Parathyroid adenoma (tissue), 2 donors: Measurements from ENCODE around the gene MLLT3.

Source experiments
- H2AFZ ChIP-seq: fragments of 300-600 bp; sonication (generic); one replicate; pipeline ENCODE4 v1.7.0; 2017; ENCODE audit warnings: antibody characterized with exemption, mild to moderate bottlenecking
- H3K27ac ChIP-seq: fragments of 300-600 bp; sonication (generic); one replicate; pipeline ENCODE4 v1.7.0; 2017
- H3K27me3 ChIP-seq: fragments of 300-600 bp; sonication (generic); one replicate; pipeline ENCODE4 v1.7.0; 2017; ENCODE audit warnings: low read length; ENCODE audit not compliant: control insufficient read depth, insufficient read depth
- H3K36me3 ChIP-seq: fragments of 300-600 bp; sonication (generic); one replicate; pipeline ENCODE4 v1.7.0; 2017; ENCODE audit warnings: low read length; ENCODE audit not compliant: control insufficient read depth, insufficient read depth
- H3K4me1 ChIP-seq: fragments of 300-600 bp; sonication (generic); one replicate; pipeline ENCODE4 v1.7.0; 2017; ENCODE audit warnings: control low read depth
- H3K4me2 ChIP-seq: fragments of 300-600 bp; sonication (generic); one replicate; pipeline ENCODE4 v1.7.0; 2017; ENCODE audit warnings: low read length
- H3K4me3 ChIP-seq: fragments of 300-600 bp; sonication (generic); one replicate; pipeline ENCODE4 v1.7.0; 2017; ENCODE audit warnings: low read depth, low read length
- H3K79me2 ChIP-seq: fragments of 300-600 bp; sonication (generic); one replicate; pipeline ENCODE4 v1.7.0; 2017; ENCODE audit warnings: control low read depth
- H3K9ac ChIP-seq: fragments of 300-600 bp; sonication (generic); one replicate; pipeline ENCODE4 v1.7.0; 2017; ENCODE audit warnings: mild to moderate bottlenecking
- H3K9me3 ChIP-seq: fragments of 300-600 bp; sonication (generic); one replicate; pipeline ENCODE4 v1.7.0; 2017; ENCODE audit warnings: low read length; ENCODE audit not compliant: control insufficient read depth
- TF ChIP-seq, protein P1 (sequence below): fragments of 300-600 bp; sonication (generic); IDR thresholded peaks from one replicate; pipeline ENCODE4 v1.7.0; 2017; ENCODE audit warnings: antibody characterized with exemption, mild to moderate bottlenecking
- donor health status: primary hyperparathyroidism.

MLLT3 gene

DNA sequence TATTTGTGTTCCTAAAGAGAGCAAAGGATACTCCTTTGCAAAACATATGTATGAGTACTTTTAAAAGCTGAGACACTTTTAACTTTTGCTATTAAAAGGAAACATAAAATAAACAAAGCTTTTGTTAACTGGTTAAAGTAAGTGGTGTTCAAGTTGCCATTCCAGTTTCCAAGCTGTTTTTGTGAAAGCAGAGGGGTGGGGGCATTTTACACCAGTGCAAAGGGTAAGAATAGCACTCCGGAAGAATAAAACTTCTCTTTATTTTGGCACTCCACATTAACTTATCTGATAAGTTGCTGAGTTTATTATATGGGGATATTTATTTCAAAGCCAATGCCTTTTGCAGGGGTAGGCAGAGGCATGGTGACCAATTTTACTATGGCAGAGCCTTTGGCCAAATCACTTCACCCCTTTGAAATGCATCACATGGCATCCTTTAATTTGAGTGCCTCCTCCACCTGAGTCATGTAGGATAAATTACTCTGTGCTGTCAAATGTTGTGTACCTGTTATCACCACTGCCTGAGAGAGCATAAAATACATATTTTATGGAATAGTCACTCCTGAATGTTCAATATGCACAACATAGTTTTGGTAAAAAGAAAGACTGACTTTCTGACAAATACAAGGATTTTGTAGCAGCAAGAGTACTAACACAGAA is 62.9 kb downstream of the MLLT3 start:
- Histone ChIP-seq H2AFZ (no peak overlapping the region), H3K79me2 (no peaks in the 10 kb centered on the region), H3K36me3 (no peaks in the 10 kb centered on the region), H3K4me1 (peaks cover 9% of the 10 kb centered on the region), H3K27ac (no peak overlapping the region), H3K4me3 (no peak overlapping the region), H3K27me3 (no peaks in the 10 kb centered on the region), H3K9me3 (no peaks in the 10 kb centered on the region), H3K4me2 (no peak overlapping the region), H3K9ac (no peak overlapping the region)
- TF ChIP-seq, protein P1, sequence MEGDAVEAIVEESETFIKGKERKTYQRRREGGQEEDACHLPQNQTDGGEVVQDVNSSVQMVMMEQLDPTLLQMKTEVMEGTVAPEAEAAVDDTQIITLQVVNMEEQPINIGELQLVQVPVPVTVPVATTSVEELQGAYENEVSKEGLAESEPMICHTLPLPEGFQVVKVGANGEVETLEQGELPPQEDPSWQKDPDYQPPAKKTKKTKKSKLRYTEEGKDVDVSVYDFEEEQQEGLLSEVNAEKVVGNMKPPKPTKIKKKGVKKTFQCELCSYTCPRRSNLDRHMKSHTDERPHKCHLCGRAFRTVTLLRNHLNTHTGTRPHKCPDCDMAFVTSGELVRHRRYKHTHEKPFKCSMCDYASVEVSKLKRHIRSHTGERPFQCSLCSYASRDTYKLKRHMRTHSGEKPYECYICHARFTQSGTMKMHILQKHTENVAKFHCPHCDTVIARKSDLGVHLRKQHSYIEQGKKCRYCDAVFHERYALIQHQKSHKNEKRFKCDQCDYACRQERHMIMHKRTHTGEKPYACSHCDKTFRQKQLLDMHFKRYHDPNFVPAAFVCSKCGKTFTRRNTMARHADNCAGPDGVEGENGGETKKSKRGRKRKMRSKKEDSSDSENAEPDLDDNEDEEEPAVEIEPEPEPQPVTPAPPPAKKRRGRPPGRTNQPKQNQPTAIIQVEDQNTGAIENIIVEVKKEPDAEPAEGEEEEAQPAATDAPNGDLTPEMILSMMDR = no peak

DNA sequence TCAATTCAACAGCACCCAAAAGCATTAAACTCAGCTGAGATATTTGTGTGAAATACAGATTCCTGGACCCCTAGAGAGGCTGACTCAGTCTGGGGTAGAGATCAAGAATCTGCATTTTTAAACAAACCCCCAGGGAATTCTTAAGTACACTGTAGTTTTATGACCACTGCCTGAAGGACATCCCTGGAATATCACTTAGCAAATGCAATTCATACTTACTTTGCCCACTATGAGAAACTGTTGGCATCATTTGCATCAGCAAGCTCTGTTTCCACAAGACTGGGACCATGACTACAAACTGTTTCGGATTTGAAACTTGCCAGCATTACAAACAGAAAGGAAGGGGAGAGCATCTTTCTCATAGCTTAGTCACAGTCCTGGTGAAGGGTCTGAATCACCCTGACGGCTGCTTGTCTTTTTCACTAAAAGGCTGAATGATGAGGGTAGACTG is 63.7 kb downstream of the MLLT3 start:
- no peak overlapping the region for H3K4me2 ChIP-seq
- H3K4me3 ChIP-seq = no peak overlapping the region
- peaks cover 13% of the 10 kb centered on the region for H3K4me1 ChIP-seq
- no peaks in the 10 kb centered on the region for H3K27me3 ChIP-seq
- no peaks in the 10 kb centered on the region for H3K36me3 ChIP-seq
- H3K79me2 ChIP-seq = no peaks in the 10 kb centered on the region
- no peak overlapping the region for H3K27ac ChIP-seq
- no peak overlapping the region for H3K9ac ChIP-seq
- TF ChIP-seq, protein P1 = no peak
- H3K9me3 ChIP-seq = no peaks in the 10 kb centered on the region
- H2AFZ ChIP-seq = no peak overlapping the region

DNA sequence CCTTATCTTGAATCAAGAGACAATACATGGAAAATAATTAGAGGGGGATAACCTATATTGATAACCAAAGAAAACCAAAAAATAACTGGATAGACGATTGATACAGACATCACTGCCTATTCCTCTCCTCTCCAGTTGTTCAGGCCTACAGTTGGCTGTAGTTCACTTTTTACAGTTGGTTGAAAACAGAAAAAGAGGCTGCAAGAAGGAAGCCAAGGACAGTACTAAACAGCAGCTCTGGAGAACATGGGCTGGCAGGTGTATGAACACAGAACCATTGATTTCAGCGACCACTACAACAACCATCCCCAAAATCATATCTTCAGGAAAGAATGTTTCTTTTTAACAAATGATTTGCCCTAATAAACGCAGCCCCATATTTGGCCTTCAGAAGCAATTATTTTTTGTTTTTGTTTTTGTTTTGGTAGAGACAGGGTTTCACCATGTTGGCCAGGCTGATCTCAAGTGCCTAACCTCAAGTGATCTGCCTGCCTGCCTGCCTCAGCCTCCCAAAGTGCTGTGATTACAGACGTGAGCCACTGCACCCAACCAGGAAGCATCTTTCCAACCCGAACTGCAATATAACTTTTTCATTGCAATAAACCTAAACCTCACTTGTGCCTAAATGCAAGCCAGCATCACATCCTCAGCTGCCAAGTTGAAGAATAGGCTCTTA is 64.3 kb downstream of the MLLT3 start:
- H3K4me2 ChIP-seq = no peak overlapping the region
- H2AFZ ChIP-seq = no peak overlapping the region
- H3K36me3 ChIP-seq = no peaks in the 10 kb centered on the region
- H3K27me3 ChIP-seq = no peaks in the 10 kb centered on the region
- TF ChIP-seq, protein P1 = no peak
- H3K4me3 ChIP-seq = no peak overlapping the region
- no peaks in the 10 kb centered on the region for H3K9me3 ChIP-seq
- H3K4me1 ChIP-seq = peaks cover 14% of the 10 kb centered on the region
- no peak overlapping the region for H3K9ac ChIP-seq
- no peak overlapping the region for H3K27ac ChIP-seq
- H3K79me2 ChIP-seq = no peaks in the 10 kb centered on the region

DNA sequence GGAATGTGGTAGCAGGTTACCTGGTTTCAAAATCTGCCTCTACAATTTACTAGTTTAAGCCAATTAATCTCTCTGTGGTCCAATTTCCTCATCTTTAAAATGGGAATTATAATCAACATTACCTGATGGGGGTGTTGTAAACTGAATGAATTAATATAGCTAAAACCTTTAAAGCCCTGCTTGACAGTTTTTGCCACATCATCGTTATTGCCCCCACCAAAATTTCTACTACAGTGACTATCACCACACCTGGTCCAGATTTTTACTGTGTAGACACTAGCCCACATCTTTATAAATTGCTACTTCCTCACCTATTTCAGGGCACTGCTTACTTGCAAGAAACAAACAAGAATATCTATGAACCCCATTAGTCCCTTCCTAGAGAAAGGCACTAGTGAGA is 65.0 kb downstream of the MLLT3 start:
- Histone ChIP-seq H3K4me1 (peaks cover 12% of the 10 kb centered on the region), H3K36me3 (no peaks in the 10 kb centered on the region), H3K79me2 (no peaks in the 10 kb centered on the region), H3K9ac (no peak overlapping the region), H3K27ac (no peak overlapping the region), H3K9me3 (no peaks in the 10 kb centered on the region), H3K4me3 (no peak overlapping the region), H3K27me3 (no peaks in the 10 kb centered on the region), H2AFZ (no peak overlapping the region), H3K4me2 (no peak overlapping the region)
- TF ChIP-seq, protein P1 = no peak
